ENCODE measurements around the gene TAF15. TPM values are rescaled to one million over a fixed set of nuclear protein-coding genes. Genes with fewer than 3 reads are reported as not detected.

Gene TAF15
- total RNA-seq, 1 experiment from 2014 or later = 202 TPM

DNA sequence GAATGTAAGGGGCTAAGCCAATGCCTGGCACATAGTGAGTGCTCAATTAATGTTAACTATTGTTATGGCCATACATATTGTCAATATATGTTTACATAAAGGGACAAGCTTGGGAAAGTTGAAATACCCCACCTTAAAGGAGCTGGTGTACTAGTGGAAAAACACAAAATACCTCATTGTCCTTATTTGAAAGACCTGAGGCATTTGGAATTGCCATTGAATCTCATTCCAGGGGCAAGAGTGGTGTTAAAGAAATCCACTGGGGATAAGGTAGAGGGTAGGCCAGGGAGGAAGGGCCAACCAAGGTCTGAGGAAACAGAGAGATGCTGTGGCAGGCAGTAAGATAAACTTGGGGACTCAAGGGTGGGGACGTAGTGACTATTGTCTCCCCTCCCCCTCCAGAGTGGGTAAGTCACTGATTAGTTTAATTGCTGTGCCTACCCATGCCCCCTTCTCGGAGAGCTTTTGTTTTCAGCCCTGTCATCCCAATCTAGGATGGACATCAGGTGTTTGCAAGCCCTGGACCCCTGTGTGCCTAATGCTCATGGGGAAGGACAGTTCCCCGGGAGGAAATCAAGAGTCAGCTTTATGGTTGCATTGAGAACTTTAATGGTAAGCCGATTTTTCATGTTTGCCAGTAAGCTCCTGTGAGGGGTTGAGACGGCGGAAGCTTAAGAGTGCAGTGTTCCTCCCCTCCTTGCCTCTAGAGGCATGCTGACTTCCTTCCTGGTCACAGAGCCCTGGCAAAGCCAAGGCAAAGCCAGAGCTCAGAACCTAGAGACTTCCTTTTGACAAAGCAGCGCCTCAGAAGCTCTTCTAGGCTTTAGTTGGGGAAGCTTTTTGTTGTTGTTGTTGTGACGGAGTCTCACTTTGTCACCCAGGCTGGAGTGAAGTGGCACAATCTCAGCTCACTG is 61.9 kb downstream of the TAF15 start:
- Histone ChIP-seq H3K4me3 (no peak overlapping the region), H3K9me3 (ENCODE audit: insufficient read depth, low read depth) (no peaks in the 10 kb centered on the region), H4K20me1 (ENCODE audit: insufficient read depth) (no peaks in the 10 kb centered on the region), H3K27me3 (ENCODE audit: insufficient read depth, low read depth) (no peaks in the 10 kb centered on the region), H3K36me3 (ENCODE audit: low read depth) (no peaks in the 10 kb centered on the region), H3K4me2 (no peak overlapping the region), H2AFZ (no peak overlapping the region), H3F3A (ENCODE audit: insufficient read depth, low read depth) (no peaks in the 10 kb centered on the region), H3K27ac (no peak overlapping the region), H3K79me2 (ENCODE audit: low read depth) (no peaks in the 10 kb centered on the region), H3K4me1 (replicated peaks; ENCODE audit: insufficient read depth) (no peaks in the 10 kb centered on the region; the same call in 1 of the 2 replicates), H3K9me2 (ENCODE audit: insufficient read depth) (no peaks in the 10 kb centered on the region)
- no peak for DNase-seq
- ChIA-PET POLR2A (ENCODE audit: unreplicated experiment) (no interaction called here), CTCF (no interaction called here)
- intact Hi-C loops (cut with micrococcal nuclease; ENCODE audit: unreplicated experiment) = no loop called here
- TF ChIP-seq, protein P1, sequence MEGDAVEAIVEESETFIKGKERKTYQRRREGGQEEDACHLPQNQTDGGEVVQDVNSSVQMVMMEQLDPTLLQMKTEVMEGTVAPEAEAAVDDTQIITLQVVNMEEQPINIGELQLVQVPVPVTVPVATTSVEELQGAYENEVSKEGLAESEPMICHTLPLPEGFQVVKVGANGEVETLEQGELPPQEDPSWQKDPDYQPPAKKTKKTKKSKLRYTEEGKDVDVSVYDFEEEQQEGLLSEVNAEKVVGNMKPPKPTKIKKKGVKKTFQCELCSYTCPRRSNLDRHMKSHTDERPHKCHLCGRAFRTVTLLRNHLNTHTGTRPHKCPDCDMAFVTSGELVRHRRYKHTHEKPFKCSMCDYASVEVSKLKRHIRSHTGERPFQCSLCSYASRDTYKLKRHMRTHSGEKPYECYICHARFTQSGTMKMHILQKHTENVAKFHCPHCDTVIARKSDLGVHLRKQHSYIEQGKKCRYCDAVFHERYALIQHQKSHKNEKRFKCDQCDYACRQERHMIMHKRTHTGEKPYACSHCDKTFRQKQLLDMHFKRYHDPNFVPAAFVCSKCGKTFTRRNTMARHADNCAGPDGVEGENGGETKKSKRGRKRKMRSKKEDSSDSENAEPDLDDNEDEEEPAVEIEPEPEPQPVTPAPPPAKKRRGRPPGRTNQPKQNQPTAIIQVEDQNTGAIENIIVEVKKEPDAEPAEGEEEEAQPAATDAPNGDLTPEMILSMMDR (conservative IDR thresholded peaks at IDR 0.05) = no peak
- no peak for TF ChIP-seq EZH2 (IDR thresholded peaks at IDR 0.05; ENCODE audit: low read depth)
- no TSS peak for BruUV-seq (replicated peaks)

DNA sequence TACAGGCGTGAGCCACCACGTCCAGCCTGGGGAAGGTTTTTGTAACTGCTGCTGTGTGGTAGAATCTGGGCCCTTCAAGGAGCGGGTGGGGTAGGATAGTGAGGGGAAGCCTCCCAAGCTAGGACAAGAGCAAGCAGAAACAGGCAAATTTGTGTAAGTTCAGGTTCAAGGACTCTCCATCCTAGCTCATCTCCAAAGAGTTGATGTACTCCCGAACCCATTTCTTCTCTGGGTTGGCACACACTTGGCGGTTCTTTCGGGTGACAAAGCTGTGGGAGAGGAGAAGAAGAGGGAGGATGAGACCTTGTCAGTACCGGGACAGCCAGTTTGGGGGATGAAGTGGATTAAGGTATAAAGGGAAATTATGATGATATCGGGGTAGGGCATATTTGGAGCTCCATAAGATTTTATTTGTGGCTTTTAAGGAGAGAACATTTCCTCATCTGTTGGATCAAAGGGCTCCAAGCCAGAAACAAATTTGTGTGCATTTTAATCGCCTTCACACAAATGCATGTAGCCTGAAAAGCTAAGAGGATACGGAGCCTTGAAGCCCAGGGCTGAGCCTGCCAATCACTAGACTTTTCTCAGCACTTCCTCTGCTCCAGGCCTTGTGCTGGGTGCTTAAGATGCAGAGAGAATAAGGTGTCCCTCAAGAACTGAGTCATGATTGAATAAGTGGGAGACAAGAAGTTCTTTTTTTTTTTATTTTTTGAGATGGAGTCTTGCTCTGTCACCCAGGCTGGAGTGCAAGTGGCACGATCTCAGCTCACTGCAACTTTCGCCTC is 63.1 kb downstream of the TAF15 start:
- H2AFZ ChIP-seq = no peak overlapping the region
- no peak overlapping the region for H3K27ac ChIP-seq
- no peaks in the 10 kb centered on the region for H3K36me3 ChIP-seq (ENCODE audit: low read depth)
- no peaks in the 10 kb centered on the region for H4K20me1 ChIP-seq (ENCODE audit: insufficient read depth)
- ChIA-PET POLR2A (ENCODE audit: unreplicated experiment) (no interaction called here), CTCF (interaction anchor here (0.7 kb wide), 1 partner anchor 606 kb away, joined by 5 read pairs; no protein-coding TSS in a partner anchor)
- H3F3A ChIP-seq (ENCODE audit: insufficient read depth, low read depth) = no peaks in the 10 kb centered on the region
- H3K9me2 ChIP-seq (ENCODE audit: insufficient read depth) = no peaks in the 10 kb centered on the region
- H3K9me3 ChIP-seq (ENCODE audit: insufficient read depth, low read depth) = no peaks in the 10 kb centered on the region
- no peak for TF ChIP-seq EZH2 (IDR thresholded peaks at IDR 0.05; ENCODE audit: low read depth)
- TF ChIP-seq, protein P1 (conservative IDR thresholded peaks at IDR 0.05) = no peak
- intact Hi-C loops (cut with micrococcal nuclease; ENCODE audit: unreplicated experiment) = no loop called here
- no peak overlapping the region for H3K4me3 ChIP-seq
- H3K79me2 ChIP-seq (ENCODE audit: low read depth) = no peaks in the 10 kb centered on the region
- no peaks in the 10 kb centered on the region for H3K27me3 ChIP-seq (ENCODE audit: insufficient read depth, low read depth)
- H3K4me2 ChIP-seq = no peak overlapping the region
- BruUV-seq (replicated peaks) = no TSS peak
- H3K4me1 ChIP-seq (replicated peaks; ENCODE audit: insufficient read depth) = no peaks in the 10 kb centered on the region
- no peak for DNase-seq

DNA sequence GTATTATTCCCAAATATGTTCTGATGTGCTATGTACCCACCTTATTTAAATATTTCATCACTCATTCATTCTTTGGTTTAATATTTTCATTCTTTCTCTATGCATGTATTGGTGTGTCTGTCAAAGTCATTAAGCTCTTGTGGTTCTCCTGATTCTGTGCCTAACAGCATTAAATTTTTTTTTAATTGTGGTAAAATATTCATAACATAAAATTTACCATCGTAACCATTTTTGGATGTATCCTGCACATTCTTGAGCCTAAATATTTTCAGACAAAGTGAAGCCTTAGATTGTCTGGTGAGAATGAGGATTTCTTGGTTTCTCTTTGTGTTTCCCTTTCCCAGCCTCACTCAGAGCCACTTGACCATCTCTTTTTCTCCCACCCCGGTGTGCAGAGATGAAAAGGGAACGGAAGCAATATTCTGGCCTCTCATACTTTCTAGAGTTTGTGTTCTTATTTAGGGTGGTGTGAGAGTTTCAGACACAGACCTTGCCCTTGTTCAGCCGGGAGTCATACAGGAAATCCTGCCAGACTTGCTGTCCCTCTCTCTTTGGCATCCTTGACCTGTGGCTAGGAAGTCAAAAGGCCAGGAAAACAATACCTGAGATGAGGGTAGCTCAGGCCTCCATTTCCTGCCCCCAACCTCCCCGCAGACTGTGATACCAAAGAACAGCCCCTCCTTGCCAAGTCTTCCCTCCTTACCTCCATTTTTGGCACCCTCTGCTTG is 66.0 kb downstream of the TAF15 start:
- H3K9me3 ChIP-seq (ENCODE audit: insufficient read depth, low read depth) = no peaks in the 10 kb centered on the region
- H3K4me1 ChIP-seq (replicated peaks; ENCODE audit: insufficient read depth) = no peaks in the 10 kb centered on the region
- no peaks in the 10 kb centered on the region for H3K27me3 ChIP-seq (ENCODE audit: insufficient read depth, low read depth)
- ChIA-PET POLR2A (ENCODE audit: unreplicated experiment) (no interaction called here), CTCF (no interaction called here)
- H3K79me2 ChIP-seq (ENCODE audit: low read depth) = no peaks in the 10 kb centered on the region
- no peak overlapping the region for H3K4me3 ChIP-seq
- intact Hi-C loops (cut with micrococcal nuclease; ENCODE audit: unreplicated experiment) = no loop called here
- no peak overlapping the region for H3K4me2 ChIP-seq
- no peaks in the 10 kb centered on the region for H3K9me2 ChIP-seq (ENCODE audit: insufficient read depth)
- BruUV-seq (replicated peaks) = no TSS peak
- no peaks in the 10 kb centered on the region for H3F3A ChIP-seq (ENCODE audit: insufficient read depth, low read depth)
- H3K36me3 ChIP-seq (ENCODE audit: low read depth) = no peaks in the 10 kb centered on the region
- H4K20me1 ChIP-seq (ENCODE audit: insufficient read depth) = no peaks in the 10 kb centered on the region
- no peak for TF ChIP-seq EZH2 (IDR thresholded peaks at IDR 0.05; ENCODE audit: low read depth)
- TF ChIP-seq, protein P1 (conservative IDR thresholded peaks at IDR 0.05) = no peak
- no peak overlapping the region for H3K27ac ChIP-seq
- no peak for DNase-seq
- H2AFZ ChIP-seq = no peak overlapping the region

All from PC-9 (cell line).